Measurements from ENCODE around the gene TBX3.
A peak's percentile ranks its signal among the peaks of the same experiment; 100 is the strongest.

The TBX3 gene

GRCh38 chr12:114662512-114663177 lies 21.3 kb downstream of the TBX3 start:
- peak; percentile 66 for DNase-seq (ENCODE audit: low read depth)
- peak; percentile 88 for TF ChIP-seq CTCF (IDR thresholded peaks at IDR 0.05; ENCODE audit: insufficient read depth, low read depth, low read length, missing control alignments)
- no peak overlapping the region for H3K4me3 ChIP-seq (ENCODE audit: low read depth, low read length)

GRCh38 chr12:114661245-114661644 lies 22.7 kb downstream of the TBX3 start:
- no peak for DNase-seq (ENCODE audit: low read depth)
- H3K4me3 ChIP-seq (ENCODE audit: low read depth, low read length) = no peak overlapping the region
- TF ChIP-seq CTCF (IDR thresholded peaks at IDR 0.05; ENCODE audit: insufficient read depth, low read depth, low read length, missing control alignments) = no peak

DNA sequence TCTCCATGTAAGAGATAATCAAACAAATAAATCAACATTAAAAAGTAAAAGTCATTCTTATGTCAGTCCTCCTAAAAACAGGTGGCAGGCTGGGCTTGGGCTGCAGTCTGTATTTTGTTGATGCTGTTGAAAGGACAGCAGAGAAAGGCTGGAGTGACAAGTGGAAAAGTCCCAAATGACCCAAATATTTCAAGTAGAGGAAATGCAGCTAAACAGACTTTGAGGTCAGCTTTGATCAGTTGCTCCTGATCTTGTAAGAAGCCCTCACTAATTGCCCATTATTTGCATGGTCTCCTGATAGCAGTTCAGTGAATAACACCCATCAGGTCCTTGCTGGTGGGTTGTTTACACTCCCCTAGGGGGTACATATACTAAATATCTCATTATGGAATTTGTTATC lies 24.9 kb downstream of the TBX3 start:
- H3K4me3 ChIP-seq (ENCODE audit: low read depth, low read length) = no peak overlapping the region
- no peak for TF ChIP-seq CTCF (IDR thresholded peaks at IDR 0.05; ENCODE audit: insufficient read depth, low read depth, low read length, missing control alignments)
- DNase-seq (ENCODE audit: low read depth) = no peak

DNA sequence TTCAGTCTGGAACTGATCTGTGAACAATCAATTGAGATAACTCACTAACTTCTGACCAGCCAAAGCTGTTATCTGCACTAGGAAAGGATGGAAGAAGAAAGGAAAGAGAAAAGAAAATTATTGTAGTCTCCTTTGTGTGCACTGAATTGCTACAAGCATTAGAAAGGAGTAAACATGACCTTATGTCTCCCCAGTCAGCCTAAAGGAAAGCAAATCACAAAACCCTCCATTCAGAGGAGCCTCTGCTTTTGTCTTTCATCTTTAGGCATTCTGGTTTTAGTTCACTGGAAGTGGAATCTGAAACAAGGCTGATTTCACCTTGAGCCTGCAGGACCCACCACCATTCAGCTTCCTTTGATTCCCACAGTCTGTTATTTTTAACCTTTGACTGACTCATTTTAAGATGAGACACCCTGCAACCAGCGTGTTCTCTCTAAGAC lies 26.0 kb downstream of the TBX3 start:
- H3K4me3 ChIP-seq (ENCODE audit: low read depth, low read length) = no peak overlapping the region
- no peak for DNase-seq (ENCODE audit: low read depth)
- no peak for TF ChIP-seq CTCF (IDR thresholded peaks at IDR 0.05; ENCODE audit: insufficient read depth, low read depth, low read length, missing control alignments)

DNA sequence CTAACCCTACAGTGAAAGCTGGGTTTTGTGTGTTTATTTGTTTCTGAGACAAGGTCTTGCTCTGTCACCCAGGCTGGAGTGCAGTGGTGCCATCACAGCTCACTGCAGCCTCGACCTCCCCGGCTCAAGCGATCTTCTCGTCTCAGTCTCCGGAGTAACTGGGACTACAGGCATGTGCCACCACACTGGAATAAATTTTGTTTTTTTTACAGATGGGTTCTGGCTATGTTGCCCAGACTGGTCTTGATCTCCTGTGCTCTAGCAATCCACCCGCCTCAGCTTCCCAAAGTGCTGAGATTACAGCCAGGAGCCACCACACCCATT lies 26.4 kb downstream of the TBX3 start:
- DNase-seq (ENCODE audit: low read depth) = no peak
- no peak overlapping the region for H3K4me3 ChIP-seq (ENCODE audit: low read depth, low read length)
- no peak for TF ChIP-seq CTCF (IDR thresholded peaks at IDR 0.05; ENCODE audit: insufficient read depth, low read depth, low read length, missing control alignments)

- no peak overlapping the region for H3K4me3 ChIP-seq (ENCODE audit: low read depth, low read length)
- no peak for TF ChIP-seq CTCF (IDR thresholded peaks at IDR 0.05; ENCODE audit: insufficient read depth, low read depth, low read length, missing control alignments)
- DNase-seq (ENCODE audit: low read depth) = no peak
Observed at GRCh38 chr12:114656906-114657596, 26.9 kb downstream of the TBX3 start.
